CD4-positive, alpha-beta T cell treated with Interleukin-2 at 100 ng/mL for 4 hours (primary cell): ENCODE results near the gene ADH5.
"Not testable (repeated sequence)": the region's sequence is repeated elsewhere in the genome, so short reads cannot be mapped to it uniquely, and the experiment has no call there.

Experiments used
- DNase-seq: peaks from one replicate; pipeline ENCODE4 v3.0.0-alpha.2; 2020; ENCODE audit warnings: low spot score

Gene ADH5

GRCh38 chr4:99029018-99029735 lies 59.4 kb downstream of the ADH5 start:
- no peak for DNase-seq

- no peak for DNase-seq
These were observed 60.4 kb downstream of the ADH5 start for GRCh38 chr4:99028187-99028586.

DNA sequence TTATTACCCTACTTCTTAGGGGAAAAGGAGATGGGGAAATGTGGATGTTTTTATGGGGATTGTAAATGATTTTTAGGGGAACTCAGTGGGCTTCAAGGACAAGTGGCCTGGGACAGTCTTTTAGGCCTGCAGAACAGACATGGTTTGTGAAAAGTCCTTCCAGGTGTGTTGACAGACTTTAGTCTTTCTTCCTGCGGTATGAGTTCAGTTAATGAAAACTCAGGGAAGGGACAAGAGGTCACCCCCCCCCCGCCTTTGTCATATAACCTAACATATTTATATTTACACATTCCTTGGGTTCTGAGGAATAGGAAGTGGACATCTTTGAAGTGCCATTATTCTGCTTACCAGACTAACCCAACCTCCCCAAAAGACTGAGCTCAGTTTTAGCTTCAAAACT lies 61.3 kb downstream of the ADH5 start:
- no peak for DNase-seq

DNA sequence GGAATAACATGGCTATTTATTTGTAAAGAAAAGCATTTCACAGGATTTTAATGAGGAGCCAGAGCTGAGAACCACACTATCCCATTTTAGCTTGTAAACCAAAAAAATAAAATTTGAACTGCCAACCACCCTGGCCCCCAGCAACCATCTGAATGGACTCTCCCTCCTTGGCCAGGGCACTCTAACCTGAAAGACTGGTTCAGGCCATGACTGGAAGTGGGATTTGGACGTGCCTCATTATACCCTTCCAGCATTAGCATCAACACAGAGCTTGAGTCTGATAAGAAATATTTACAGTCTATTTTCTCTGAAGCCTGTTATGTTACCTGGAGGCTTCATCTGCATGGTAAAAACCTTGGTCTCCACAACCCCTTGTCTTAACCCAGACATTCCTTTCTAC lies 63.1 kb downstream of the ADH5 start:
- DNase-seq, result no peak

DNA sequence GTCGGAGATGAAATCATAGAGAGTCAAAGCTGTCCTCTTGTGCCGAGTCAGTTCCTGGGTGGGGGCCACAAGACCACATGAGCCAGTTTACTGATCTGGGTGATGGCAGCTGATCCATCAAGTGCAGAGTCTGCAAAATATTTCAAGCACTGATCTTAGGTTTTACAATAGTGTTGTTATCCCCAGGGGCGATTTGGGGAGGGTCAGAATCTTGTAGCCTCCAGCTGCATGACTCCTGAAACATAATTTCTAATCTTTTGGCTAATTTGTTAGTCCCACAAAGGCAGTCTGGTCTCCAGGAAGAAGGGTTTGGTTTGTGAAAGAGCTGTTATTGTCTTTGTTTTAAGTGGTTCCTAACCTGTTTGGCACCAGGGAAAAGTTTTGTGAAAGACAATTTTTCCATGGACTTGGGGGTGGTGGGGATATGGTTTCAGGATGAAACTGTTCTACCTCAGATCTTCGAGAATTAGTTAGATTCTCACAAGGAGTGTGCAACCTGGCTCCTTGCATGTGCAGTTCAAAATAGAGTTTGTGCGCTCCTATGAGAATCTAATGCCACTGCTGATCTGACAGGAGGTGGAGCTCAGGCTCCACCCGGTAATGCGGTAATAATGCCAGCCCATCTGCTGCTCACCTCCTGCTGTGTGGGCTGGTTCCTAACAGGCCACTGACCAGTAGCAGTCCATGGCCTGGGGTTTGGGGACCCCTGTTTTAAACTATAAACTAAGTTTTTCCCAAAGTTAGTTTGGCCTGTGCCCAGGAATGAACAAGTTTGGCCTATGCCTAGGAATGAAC lies 63.9 kb downstream of the ADH5 start:
- no peak for DNase-seq

DNA sequence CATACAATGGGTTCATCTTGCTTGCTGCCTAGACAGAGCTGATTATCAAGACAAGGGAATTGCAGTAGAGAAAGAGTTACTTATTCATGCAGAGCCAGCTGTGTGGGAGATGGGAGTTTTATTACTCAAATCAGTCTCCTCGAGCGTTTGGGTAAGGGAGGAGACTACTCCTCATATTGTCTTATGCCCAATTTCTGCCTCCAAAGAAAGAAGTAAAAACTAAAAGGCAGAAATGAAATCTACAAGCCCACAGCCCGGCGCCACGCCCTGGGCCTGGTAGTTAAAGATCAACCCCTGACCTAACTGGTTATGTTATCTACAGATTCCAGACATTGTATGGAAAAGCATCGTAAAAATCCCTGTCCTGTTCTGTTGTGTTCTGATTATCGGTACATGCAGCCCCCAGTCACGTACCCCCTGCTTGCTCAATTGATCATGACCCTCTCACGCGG lies 64.8 kb downstream of the ADH5 start:
- not testable (repeated sequence) for DNase-seq

DNA sequence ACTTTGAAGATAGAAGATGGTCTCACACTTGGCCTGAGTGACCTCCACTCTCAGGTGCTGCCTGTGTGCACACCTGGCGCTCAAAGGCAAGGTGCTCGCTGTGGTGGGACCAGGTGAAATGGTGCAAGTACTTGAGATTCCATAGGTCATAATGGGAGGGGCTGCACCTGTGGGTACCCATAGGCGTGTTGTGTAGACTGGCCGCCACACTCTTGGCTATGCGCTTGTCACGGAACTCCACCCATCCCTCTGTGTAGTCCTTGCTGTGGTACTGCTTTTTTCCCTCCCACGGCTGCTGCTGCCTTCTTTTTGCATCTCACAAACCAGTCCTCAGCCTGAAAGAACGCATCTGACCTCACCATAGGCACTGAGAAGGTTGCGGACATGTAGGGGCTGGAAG lies 66.0 kb downstream of the ADH5 start:
- DNase-seq, result no peak

GRCh38 chr4:99021386-99021785 lies 67.2 kb downstream of the ADH5 start:
- no peak for DNase-seq
